Measurements from ENCODE around the gene PTPRA.

PTPRA gene

GRCh38 chr20:2851086-2851485 is 22.2 kb upstream of the PTPRA start:
- DNase-seq = no peak

GRCh38 chr20:2858591-2858990 is 14.7 kb upstream of the PTPRA start:
- no peak for DNase-seq

DNA sequence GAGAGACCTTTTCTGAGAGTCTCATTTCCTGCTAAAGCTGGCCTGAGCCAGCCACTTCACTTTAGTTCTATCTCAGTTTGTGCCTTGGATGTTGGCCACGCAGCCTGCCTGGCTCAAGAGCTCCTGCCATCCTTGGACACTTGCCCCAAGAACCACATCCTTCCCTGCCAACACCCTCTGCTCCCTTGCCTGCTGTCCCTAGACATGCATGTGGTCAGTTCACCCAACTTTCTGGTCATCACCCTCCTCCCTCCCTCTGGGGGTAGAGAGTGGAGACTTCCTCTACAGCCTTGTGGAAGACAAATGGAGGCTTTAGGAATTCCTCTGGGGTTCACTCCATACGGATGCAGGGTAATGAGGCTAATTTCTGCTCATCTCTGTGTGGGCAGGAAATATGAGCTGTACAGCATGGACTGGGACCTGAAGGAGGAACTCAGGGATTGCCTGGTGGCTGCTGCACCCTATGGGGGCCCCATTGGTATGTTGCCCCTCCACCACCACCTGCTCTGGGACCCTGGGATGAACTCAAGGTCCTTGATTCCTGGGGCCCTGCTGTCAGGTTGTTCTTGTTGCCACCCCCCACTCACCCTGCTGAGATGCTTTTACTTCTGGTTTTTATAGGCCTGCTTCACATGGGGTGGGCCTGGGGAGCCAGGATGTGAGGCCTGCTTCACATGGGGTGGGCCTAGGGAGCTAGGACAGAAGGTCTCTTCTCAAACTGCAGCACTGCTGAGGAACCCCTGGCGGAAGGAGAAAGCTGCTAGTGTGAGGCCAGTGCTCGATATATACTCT is 13.8 kb upstream of the PTPRA start:
- no peak for DNase-seq

- no peak for DNase-seq
Measured at GRCh38 chr20:2864626-2865025, 8.7 kb upstream of the PTPRA start.

DNA sequence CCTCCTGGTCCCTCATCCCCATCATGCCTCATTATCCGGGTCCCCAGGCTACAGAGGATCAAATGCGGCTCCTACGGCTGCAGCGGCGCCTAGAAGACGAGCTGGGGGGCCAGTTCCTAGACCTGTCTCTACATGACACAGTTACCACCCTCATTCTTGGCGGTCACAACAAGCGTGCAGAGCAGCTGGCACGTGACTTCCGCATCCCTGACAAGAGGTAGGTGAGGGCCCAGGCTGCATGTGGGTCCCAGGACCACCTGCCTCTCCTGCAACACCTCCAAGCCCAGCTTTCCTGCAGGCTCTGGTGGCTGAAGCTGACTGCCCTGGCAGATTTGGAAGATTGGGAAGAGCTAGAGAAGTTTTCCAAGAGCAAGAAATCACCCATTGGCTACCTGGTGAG is 8.2 kb upstream of the PTPRA start:
- DNase-seq = no peak

- no peak for DNase-seq
Measured at GRCh38 chr20:2865630-2866029, 7.7 kb upstream of the PTPRA start.

- DNase-seq = no peak
Measured at GRCh38 chr20:2866236-2866635, 7.0 kb upstream of the PTPRA start.

DNA sequence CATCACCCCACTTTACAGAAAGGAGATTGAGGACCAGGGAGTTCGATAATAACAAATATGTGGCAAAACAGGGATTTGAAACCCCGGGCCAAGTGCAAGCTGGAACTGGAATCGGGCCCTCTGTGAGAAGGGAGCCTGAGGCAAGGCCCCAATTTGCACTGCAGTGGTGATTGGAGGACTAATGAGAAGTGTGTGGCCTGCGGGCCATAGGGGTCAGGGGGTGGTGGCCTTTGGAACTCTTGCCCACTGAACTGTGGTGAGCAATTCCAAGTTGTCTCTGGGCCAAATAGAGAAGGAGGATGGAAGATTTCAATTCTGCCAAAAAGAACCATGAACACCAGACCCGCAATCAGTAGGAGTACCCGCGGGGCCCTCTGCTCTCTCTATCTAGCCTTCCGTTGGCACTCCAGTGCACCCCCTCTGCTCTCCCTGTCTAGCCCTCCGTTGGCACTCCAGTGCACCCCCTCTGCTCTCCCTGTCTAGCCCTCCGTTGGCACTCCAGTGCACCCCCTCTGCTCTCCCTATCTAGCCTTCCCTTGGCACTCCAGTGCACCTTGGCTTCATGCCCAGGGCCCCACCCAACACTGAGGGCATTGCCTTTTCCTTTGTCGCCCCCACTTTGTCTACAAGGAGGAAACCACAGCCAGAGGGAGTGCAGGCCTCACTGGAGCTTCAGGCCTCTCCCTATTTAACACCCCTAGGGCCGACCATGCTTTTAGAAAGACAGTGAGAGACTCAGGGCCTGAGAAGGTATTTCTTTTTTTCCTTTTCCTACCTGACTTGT is 6.0 kb upstream of the PTPRA start:
- DNase-seq = no peak

GRCh38 chr20:2869381-2869780 is 3.9 kb upstream of the PTPRA start:
- DNase-seq = no peak

- no peak for DNase-seq
Measured at GRCh38 chr20:2871111-2871465, 2.2 kb upstream of the PTPRA start.

DNA sequence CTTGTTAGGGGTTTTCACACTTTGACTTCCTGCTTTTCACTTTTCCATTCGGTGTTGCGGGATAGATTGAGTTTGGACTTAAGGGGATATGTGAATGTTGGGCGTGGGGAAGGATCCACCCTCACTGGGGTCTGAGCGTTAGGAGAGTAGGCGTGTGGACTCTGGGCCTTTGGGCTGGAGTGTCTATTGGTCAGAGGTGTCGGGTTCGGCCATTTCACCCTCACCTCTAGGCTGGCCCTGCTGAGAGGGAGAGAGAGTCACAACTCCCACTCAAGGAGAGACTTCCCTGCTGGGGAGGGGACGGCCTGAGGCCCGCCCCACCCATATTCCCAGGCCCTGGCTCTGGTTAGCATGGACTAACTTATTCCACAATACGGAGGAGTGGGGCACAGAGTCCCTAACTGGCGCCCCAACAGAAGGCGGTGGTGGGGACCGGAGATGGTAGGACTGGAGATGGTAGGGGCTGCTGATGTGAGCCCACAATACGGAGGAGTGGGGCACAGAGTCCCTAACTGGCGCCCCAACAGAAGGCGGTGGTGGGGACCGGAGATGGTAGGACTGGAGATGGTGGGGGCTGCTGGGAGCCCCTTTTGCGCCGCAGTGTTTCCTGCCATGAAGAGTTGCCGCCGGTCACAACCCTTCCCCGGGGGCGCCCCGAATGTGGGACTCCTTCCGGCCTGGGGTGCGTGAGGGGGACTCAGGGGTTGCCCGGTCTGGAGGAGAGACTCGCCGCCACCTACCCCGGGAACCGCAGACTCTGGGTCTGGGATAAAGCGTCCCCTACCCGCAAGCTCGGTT is 1.4 kb upstream of the PTPRA start:
- DNase-seq = no peak

- DNase-seq = no peak
Measured at GRCh38 chr20:2872459-2873009, 747 bp upstream of the PTPRA start.

DNA sequence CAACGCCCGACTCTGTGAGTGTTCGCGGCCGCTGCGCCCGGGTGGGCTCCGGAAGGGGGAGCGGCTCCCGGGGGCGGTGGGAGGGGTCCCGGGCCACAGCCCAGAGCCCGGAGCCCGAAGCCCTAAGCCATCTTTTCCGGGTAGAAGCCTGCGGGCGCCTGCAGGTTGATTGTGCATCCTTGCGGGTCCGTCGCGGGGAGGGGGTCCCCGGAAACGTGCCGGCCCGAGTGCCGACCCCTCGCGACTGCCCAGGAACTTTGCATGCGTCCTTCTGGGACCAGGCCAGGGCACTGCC is 413 bp downstream of the PTPRA start:
- no peak for DNase-seq

DNA sequence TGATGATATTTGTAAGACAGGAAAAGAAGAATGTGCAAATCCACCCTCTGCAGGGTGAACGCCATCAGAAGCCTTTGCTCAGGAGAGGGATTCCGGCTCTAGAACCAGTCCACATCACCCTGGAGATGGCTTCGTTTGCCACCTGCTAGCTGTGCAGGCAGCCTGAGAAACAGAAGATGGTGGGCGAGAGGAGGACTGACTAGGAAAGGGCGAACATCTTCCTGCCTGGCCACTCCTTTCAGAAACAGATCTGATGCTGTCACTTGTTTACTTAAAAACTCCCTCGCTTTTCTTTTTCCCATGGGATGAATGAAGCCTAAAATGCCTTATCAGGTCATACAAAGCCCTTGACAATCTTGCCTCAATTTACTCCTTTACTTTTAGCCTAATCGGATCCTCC is 1.2 kb downstream of the PTPRA start:
- no peak for DNase-seq

- no peak for DNase-seq
Measured at GRCh38 chr20:2875690-2876203, 2.5 kb downstream of the PTPRA start.

DNA sequence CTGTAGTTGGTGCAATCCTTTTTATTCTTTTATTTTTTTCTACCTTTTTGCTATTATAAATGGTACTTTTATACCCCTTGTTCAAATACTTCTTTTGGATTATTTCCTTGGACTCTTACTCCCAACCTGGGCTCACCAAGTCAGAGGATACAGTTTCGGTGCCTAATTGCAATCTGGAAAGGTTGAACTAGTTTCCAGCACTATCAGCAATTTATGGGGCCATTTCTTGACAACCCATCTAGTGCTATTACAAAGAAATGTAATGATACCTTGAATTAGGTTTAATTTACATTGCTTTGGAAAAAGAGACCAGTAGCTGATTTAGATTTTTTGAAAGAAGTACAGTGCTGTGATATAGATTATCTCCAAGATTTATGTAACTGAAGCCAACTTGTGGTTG is 5.2 kb downstream of the PTPRA start:
- DNase-seq = no peak

DNA sequence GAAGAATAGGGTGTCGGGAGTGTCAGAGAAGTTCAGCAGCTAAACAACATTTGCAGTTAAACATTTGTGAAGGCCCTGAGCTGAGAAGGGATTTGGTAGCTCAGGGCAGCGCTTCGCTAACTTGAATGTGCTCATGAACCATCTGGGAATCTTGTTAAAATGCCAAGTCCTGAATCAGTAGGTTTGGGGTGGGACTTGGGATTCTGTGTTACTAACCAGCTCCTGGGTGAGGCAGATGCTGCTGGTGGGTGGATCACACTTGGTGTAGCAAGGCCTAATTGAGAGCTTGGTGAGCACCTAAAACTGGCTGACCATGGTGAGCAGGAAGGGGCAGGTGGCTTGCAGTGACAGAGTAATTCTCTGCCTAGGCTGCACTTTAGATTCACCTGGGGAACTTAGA is 5.9 kb downstream of the PTPRA start:
- DNase-seq = no peak

DNA sequence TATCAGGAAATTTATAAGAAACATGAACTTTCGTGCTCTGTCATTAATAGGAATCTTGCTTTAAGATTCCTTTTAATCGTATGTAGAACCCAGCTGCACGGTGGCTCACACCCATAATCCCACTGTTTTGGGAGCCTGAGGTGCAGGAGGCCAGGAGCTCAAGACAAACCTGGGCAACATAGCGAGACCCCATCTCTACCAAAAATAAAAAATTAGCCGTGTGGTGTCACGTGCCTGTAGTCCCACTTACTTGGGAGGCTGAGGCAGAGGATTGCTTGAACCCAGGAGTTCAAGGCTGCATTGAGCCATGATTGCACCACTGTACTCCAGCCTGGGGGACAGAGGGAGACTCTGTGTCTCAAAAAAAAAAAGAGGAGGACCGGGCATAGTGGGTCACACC is 7.4 kb downstream of the PTPRA start:
- DNase-seq = no peak

DNA sequence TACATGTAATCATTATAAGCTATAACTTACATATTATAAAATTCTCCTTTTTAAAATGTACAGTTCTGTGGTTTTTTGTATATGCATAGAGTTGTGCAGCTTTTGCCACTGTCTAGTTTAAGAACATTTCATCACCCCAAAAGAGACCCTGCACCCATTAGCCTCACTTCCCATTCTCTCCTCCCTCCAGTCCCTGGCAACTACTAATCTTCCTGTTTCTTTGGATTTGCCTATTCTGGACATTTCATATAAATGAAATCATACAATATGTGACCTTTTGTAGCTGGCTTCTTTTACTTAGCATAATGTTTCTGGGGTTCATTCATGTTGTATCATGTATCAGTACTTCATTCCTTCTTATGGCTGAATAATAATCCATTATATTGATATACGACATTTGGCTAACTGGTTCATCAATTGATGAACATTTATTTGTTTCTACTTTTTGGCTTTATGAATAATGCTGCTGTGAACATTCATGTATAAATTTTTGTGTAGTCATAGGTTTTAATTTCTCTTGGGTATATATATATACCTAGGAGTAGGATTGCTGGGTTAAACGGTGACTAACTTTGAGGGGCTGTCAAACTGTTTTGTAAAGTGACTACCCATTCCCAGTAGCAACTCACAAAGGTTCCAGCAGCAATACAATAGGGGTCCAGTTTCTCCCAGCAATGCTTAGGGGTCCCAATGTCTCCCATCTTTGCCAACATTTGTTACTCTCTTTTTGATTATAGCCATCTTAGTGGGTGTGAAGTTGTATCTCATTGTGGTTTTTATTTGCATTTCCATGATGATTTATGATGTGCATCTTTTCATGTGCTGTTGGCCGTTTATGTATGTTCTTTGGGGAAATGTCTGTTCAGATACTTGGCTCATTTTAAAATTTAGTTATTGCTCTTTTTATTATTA is 10.7 kb downstream of the PTPRA start:
- no peak for DNase-seq

DNA sequence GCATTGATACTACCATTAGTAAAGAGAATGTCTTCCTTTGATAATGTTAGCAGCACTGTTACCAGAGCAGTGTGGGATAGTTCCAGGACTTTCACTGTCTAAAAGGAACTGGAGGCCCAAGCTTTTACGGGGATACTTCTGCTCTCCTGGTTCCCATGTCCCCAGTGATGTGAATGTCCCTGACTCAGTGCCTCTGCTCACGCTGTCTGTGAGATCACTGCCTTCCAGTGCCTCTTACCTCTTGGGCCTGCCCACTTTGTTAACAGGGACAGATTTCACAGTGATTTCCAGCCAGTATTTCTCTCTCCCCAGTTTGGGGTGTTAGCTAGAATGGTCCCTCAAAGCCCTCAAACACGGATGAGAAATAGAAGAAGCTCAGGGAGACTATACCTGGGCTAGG is 14.4 kb downstream of the PTPRA start:
- DNase-seq = no peak

DNA sequence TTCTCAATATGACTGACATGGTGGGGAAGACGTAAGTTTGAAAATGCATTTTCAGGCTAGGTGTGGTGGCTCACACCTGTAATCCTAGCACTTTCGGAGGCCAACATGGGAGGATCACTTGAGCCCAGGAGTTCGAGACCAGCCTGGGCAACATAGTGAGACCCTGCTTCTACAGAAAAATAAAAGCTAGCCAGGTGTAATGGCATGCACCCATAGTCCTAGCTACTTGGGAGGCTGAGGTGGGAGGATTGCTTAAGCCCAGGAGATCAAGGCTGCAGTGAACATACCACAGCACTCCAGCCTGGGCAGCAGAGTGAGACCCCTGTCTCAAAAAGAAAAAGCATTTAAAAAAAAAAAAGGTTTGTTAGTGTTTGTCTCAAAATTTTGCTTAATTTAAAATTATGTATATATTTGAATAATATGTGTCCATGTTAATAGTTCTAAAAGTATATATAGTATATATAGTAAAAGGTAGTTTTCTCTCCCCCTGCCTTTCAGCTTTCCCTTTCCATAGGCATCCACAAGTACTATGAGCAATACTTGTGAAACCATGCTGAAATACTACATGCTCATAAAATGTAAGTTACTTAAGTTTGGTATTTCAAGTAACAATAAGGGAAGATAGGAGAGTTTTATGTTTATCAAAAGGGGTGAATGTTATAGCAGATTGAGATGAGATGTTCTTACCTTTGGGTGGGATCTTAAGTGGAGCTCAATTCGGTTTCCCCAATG is 15.1 kb downstream of the PTPRA start:
- DNase-seq = no peak

GRCh38 chr20:2889209-2889608 is 15.9 kb downstream of the PTPRA start:
- no peak for DNase-seq
